ENCODE data around the gene TTC7B. TPM values are rescaled to one million over a fixed set of nuclear protein-coding genes. Genes with fewer than 3 reads are reported as not detected.

Gene TTC7B
- total RNA-seq, 1 experiment from 2014 or later, result under 0.01 TPM

- no peaks in the 10 kb centered on the region for H4K20me1 ChIP-seq (ENCODE audit: insufficient read depth, low read depth, low read length)
- no peaks in the 10 kb centered on the region for H3K36me3 ChIP-seq (ENCODE audit: insufficient read depth, low read length)
- DNase-seq, result no peak
- H3K9me3 ChIP-seq (ENCODE audit: low read length), result no peaks in the 10 kb centered on the region
- no peak overlapping the region for H3K27ac ChIP-seq (ENCODE audit: low read length)
- no peaks in the 10 kb centered on the region for H3K4me1 ChIP-seq (ENCODE audit: low read length)
- no peak overlapping the region for H3K4me2 ChIP-seq (ENCODE audit: low read depth, low read length, poor library complexity, severe bottlenecking)
- H2AFZ ChIP-seq (ENCODE audit: low read length), result no peak overlapping the region
- no peaks in the 10 kb centered on the region for H3K27me3 ChIP-seq (ENCODE audit: low read length)
- H3K4me3 ChIP-seq (ENCODE audit: low read length), result no peak overlapping the region
- no peak overlapping the region for H3K9ac ChIP-seq (ENCODE audit: low read length)
- no peaks in the 10 kb centered on the region for H3K79me2 ChIP-seq (ENCODE audit: low read length)
- no peaks in the 10 kb centered on the region for H3K9me2 ChIP-seq (replicated peaks; ENCODE audit: insufficient read depth, low read length)
Observed at GRCh38 chr14:90514015-90514398, 302.2 kb downstream of the TTC7B start.

- no peak overlapping the region for H3K27ac ChIP-seq (ENCODE audit: low read length)
- no peak overlapping the region for H3K4me3 ChIP-seq (ENCODE audit: low read length)
- H3K27me3 ChIP-seq (ENCODE audit: low read length), result no peaks in the 10 kb centered on the region
- H3K79me2 ChIP-seq (ENCODE audit: low read length), result no peaks in the 10 kb centered on the region
- no peak overlapping the region for H3K4me2 ChIP-seq (ENCODE audit: low read depth, low read length, poor library complexity, severe bottlenecking)
- no peak for DNase-seq
- no peaks in the 10 kb centered on the region for H3K9me3 ChIP-seq (ENCODE audit: low read length)
- no peaks in the 10 kb centered on the region for H3K36me3 ChIP-seq (ENCODE audit: insufficient read depth, low read length)
- no peaks in the 10 kb centered on the region for H3K4me1 ChIP-seq (ENCODE audit: low read length)
- H2AFZ ChIP-seq (ENCODE audit: low read length), result no peak overlapping the region
- no peaks in the 10 kb centered on the region for H3K9me2 ChIP-seq (replicated peaks; ENCODE audit: insufficient read depth, low read length)
- no peak overlapping the region for H3K9ac ChIP-seq (ENCODE audit: low read length)
- H4K20me1 ChIP-seq (ENCODE audit: insufficient read depth, low read depth, low read length), result no peaks in the 10 kb centered on the region
Observed at GRCh38 chr14:90513161-90514014, 302.8 kb downstream of the TTC7B start.

- no peaks in the 10 kb centered on the region for H3K9me3 ChIP-seq (ENCODE audit: low read length)
- no peaks in the 10 kb centered on the region for H3K79me2 ChIP-seq (ENCODE audit: low read length)
- H3K4me1 ChIP-seq (ENCODE audit: low read length), result no peaks in the 10 kb centered on the region
- no peaks in the 10 kb centered on the region for H4K20me1 ChIP-seq (ENCODE audit: insufficient read depth, low read depth, low read length)
- H2AFZ ChIP-seq (ENCODE audit: low read length), result no peak overlapping the region
- H3K27me3 ChIP-seq (ENCODE audit: low read length), result no peaks in the 10 kb centered on the region
- no peak for DNase-seq
- H3K36me3 ChIP-seq (ENCODE audit: insufficient read depth, low read length), result no peaks in the 10 kb centered on the region
- H3K9ac ChIP-seq (ENCODE audit: low read length), result no peak overlapping the region
- H3K9me2 ChIP-seq (replicated peaks; ENCODE audit: insufficient read depth, low read length), result no peaks in the 10 kb centered on the region
- no peak overlapping the region for H3K4me2 ChIP-seq (ENCODE audit: low read depth, low read length, poor library complexity, severe bottlenecking)
- no peak overlapping the region for H3K27ac ChIP-seq (ENCODE audit: low read length)
- no peak overlapping the region for H3K4me3 ChIP-seq (ENCODE audit: low read length)
Observed at GRCh38 chr14:90512329-90512991, 303.8 kb downstream of the TTC7B start.

- Histone ChIP-seq H3K79me2 (ENCODE audit: low read length) (no peaks in the 10 kb centered on the region), H3K27me3 (ENCODE audit: low read length) (no peaks in the 10 kb centered on the region), H4K20me1 (ENCODE audit: insufficient read depth, low read depth, low read length) (no peaks in the 10 kb centered on the region), H3K9ac (ENCODE audit: low read length) (no peak overlapping the region), H3K4me2 (ENCODE audit: low read depth, low read length, poor library complexity, severe bottlenecking) (no peak overlapping the region), H2AFZ (ENCODE audit: low read length) (no peak overlapping the region), H3K4me1 (ENCODE audit: low read length) (no peaks in the 10 kb centered on the region), H3K9me3 (ENCODE audit: low read length) (no peaks in the 10 kb centered on the region), H3K36me3 (ENCODE audit: insufficient read depth, low read length) (no peaks in the 10 kb centered on the region), H3K4me3 (ENCODE audit: low read length) (no peak overlapping the region), H3K27ac (ENCODE audit: low read length) (no peak overlapping the region), H3K9me2 (replicated peaks; ENCODE audit: insufficient read depth, low read length) (no peaks in the 10 kb centered on the region)
- DNase-seq, result no peak
Observed at GRCh38 chr14:90511795-90512328, 304.4 kb downstream of the TTC7B start.

GRCh38 chr14:90511252-90511651, 305.0 kb downstream of the TTC7B start:
- Histone ChIP-seq H3K27me3 (ENCODE audit: low read length) (no peaks in the 10 kb centered on the region), H2AFZ (ENCODE audit: low read length) (no peak overlapping the region), H3K4me2 (ENCODE audit: low read depth, low read length, poor library complexity, severe bottlenecking) (no peak overlapping the region), H3K79me2 (ENCODE audit: low read length) (no peaks in the 10 kb centered on the region), H3K9ac (ENCODE audit: low read length) (no peak overlapping the region), H3K27ac (ENCODE audit: low read length) (no peak overlapping the region), H3K9me3 (ENCODE audit: low read length) (no peaks in the 10 kb centered on the region), H3K4me1 (ENCODE audit: low read length) (no peaks in the 10 kb centered on the region), H3K4me3 (ENCODE audit: low read length) (no peak overlapping the region), H4K20me1 (ENCODE audit: insufficient read depth, low read depth, low read length) (no peaks in the 10 kb centered on the region), H3K36me3 (ENCODE audit: insufficient read depth, low read length) (no peaks in the 10 kb centered on the region), H3K9me2 (replicated peaks; ENCODE audit: insufficient read depth, low read length) (no peaks in the 10 kb centered on the region)
- DNase-seq, result no peak

- DNase-seq, result no peak
- H3K4me3 ChIP-seq (ENCODE audit: low read length), result no peak overlapping the region
- H3K9ac ChIP-seq (ENCODE audit: low read length), result no peak overlapping the region
- H3K4me2 ChIP-seq (ENCODE audit: low read depth, low read length, poor library complexity, severe bottlenecking), result no peak overlapping the region
- H3K9me2 ChIP-seq (replicated peaks; ENCODE audit: insufficient read depth, low read length), result no peaks in the 10 kb centered on the region
- H4K20me1 ChIP-seq (ENCODE audit: insufficient read depth, low read depth, low read length), result no peaks in the 10 kb centered on the region
- H3K27ac ChIP-seq (ENCODE audit: low read length), result no peak overlapping the region
- H3K9me3 ChIP-seq (ENCODE audit: low read length), result no peaks in the 10 kb centered on the region
- no peaks in the 10 kb centered on the region for H3K79me2 ChIP-seq (ENCODE audit: low read length)
- no peaks in the 10 kb centered on the region for H3K36me3 ChIP-seq (ENCODE audit: insufficient read depth, low read length)
- no peak overlapping the region for H2AFZ ChIP-seq (ENCODE audit: low read length)
- no peaks in the 10 kb centered on the region for H3K27me3 ChIP-seq (ENCODE audit: low read length)
- no peaks in the 10 kb centered on the region for H3K4me1 ChIP-seq (ENCODE audit: low read length)
Observed at GRCh38 chr14:90510159-90510558, 306.1 kb downstream of the TTC7B start.

- Histone ChIP-seq H3K9me3 (ENCODE audit: low read length) (no peaks in the 10 kb centered on the region), H3K27me3 (ENCODE audit: low read length) (no peaks in the 10 kb centered on the region), H3K79me2 (ENCODE audit: low read length) (no peaks in the 10 kb centered on the region), H3K4me3 (ENCODE audit: low read length) (no peak overlapping the region), H4K20me1 (ENCODE audit: insufficient read depth, low read depth, low read length) (no peaks in the 10 kb centered on the region), H3K4me2 (ENCODE audit: low read depth, low read length, poor library complexity, severe bottlenecking) (no peak overlapping the region), H3K36me3 (ENCODE audit: insufficient read depth, low read length) (no peaks in the 10 kb centered on the region), H3K4me1 (ENCODE audit: low read length) (no peaks in the 10 kb centered on the region), H3K9me2 (replicated peaks; ENCODE audit: insufficient read depth, low read length) (no peaks in the 10 kb centered on the region), H2AFZ (ENCODE audit: low read length) (no peak overlapping the region), H3K9ac (ENCODE audit: low read length) (no peak overlapping the region), H3K27ac (ENCODE audit: low read length) (no peak overlapping the region)
- no peak for DNase-seq
Observed at GRCh38 chr14:90509403-90509802, 306.8 kb downstream of the TTC7B start.

- no peaks in the 10 kb centered on the region for H3K79me2 ChIP-seq (ENCODE audit: low read length)
- H3K4me1 ChIP-seq (ENCODE audit: low read length), result no peaks in the 10 kb centered on the region
- no peaks in the 10 kb centered on the region for H3K27me3 ChIP-seq (ENCODE audit: low read length)
- H3K36me3 ChIP-seq (ENCODE audit: insufficient read depth, low read length), result no peaks in the 10 kb centered on the region
- no peaks in the 10 kb centered on the region for H3K9me2 ChIP-seq (replicated peaks; ENCODE audit: insufficient read depth, low read length)
- no peak overlapping the region for H2AFZ ChIP-seq (ENCODE audit: low read length)
- no peaks in the 10 kb centered on the region for H3K9me3 ChIP-seq (ENCODE audit: low read length)
- H3K4me2 ChIP-seq (ENCODE audit: low read depth, low read length, poor library complexity, severe bottlenecking), result no peak overlapping the region
- no peaks in the 10 kb centered on the region for H4K20me1 ChIP-seq (ENCODE audit: insufficient read depth, low read depth, low read length)
- no peak overlapping the region for H3K4me3 ChIP-seq (ENCODE audit: low read length)
- H3K27ac ChIP-seq (ENCODE audit: low read length), result no peak overlapping the region
- H3K9ac ChIP-seq (ENCODE audit: low read length), result no peak overlapping the region
- DNase-seq, result no peak
Observed at GRCh38 chr14:90508536-90509254, 307.5 kb downstream of the TTC7B start.
